OCI-LY3 (cell line): Measurements from ENCODE around the gene NFIA.

Source experiments
- EZH2phosphoT487 ChIP-seq: fragments of 200-600 bp; shearing (Covaris generic); IDR thresholded peaks from 2 replicates; pipeline ENCODE4 v1.6.1; 2018; ENCODE audit warnings: antibody characterized with exemption, mixed run types, low read depth
- TF ChIP-seq, protein P1 (sequence below): fragments of 200-600, 300-600 bp; sonication (generic); IDR thresholded peaks from 2 replicates; pipeline ENCODE4 v1.5.1; 2014; ENCODE audit warnings: antibody characterized with exemption, low read length, low read depth

DNA sequence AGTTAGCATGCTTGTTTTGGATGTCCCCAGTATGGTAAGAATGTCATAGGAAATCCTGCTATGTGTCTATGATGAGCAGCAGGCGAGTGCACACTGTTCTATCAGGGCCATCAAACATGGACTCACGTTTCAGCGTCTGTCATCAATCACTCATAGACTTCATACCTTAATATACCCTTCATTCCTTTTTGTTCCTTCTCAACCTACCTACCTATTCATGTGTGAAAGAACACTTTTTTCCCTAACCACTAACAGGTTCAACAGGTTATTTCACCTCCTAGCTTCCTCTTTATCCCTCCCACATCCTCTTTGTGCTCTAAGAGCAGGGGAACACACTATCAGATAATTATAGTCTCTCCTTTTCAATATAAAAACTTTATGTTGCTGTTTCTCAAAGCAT, 342.0 kb downstream of the NFIA start:
- TF ChIP-seq, protein P1, sequence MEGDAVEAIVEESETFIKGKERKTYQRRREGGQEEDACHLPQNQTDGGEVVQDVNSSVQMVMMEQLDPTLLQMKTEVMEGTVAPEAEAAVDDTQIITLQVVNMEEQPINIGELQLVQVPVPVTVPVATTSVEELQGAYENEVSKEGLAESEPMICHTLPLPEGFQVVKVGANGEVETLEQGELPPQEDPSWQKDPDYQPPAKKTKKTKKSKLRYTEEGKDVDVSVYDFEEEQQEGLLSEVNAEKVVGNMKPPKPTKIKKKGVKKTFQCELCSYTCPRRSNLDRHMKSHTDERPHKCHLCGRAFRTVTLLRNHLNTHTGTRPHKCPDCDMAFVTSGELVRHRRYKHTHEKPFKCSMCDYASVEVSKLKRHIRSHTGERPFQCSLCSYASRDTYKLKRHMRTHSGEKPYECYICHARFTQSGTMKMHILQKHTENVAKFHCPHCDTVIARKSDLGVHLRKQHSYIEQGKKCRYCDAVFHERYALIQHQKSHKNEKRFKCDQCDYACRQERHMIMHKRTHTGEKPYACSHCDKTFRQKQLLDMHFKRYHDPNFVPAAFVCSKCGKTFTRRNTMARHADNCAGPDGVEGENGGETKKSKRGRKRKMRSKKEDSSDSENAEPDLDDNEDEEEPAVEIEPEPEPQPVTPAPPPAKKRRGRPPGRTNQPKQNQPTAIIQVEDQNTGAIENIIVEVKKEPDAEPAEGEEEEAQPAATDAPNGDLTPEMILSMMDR, result no peak
- TF ChIP-seq EZH2phosphoT487, result no peak
